Neural progenitor cell (in vitro differentiated cells): ENCODE data around the gene ZMAT5.

Experiments used
- CTCF ChIP-seq: fragments of 200-600 bp; sonication (generic); IDR thresholded peaks from 2 replicates; pipeline ENCODE4 v1.5.1; 2017; ENCODE audit warnings: antibody characterized with exemption, mild to moderate bottlenecking
- EZH2 ChIP-seq: fragments of 200-600 bp; sonication (generic); IDR thresholded peaks from 2 replicates; pipeline ENCODE4 v1.6.1; 2017; ENCODE audit warnings: antibody characterized with exemption, mild to moderate bottlenecking, moderate library complexity
- EZH2phosphoT487 ChIP-seq: fragments of 200-600 bp; sonication (generic); IDR thresholded peaks from 2 replicates; pipeline ENCODE4 v1.6.1; 2017; ENCODE audit warnings: antibody characterized with exemption

GRCh38 chr22:29715240-29715639, 51.6 kb downstream of the ZMAT5 start:
- TF ChIP-seq CTCF (no peak), EZH2 (no peak), EZH2phosphoT487 (no peak)
